Measurements from ENCODE around the gene THAP10. TPM values are rescaled to one million over a fixed set of nuclear protein-coding genes. Genes with fewer than 3 reads are reported as not detected.

The THAP10 gene
- polyA plus RNA-seq, 2 of the 4 experiments (the other 2 are of a cell fraction): 6.8 to 9.4 TPM

- TF ChIP-seq RAD21 (conservative IDR thresholded peaks at IDR 0.05 in 1 of 2, IDR thresholded peaks at IDR 0.05 in 1 of 2): peak in 1 of 2 experiments; percentile 1; a peak in 2 of 5 replicates
- no peak for TF ChIP-seq ZC3H11A (IDR thresholded peaks at IDR 0.05)
- peak; percentile 85 for TF ChIP-seq KDM5A (IDR thresholded peaks at IDR 0.05)
- TF ChIP-seq PBX3 (IDR thresholded peaks at IDR 0.05): no peak
- no peak for TF ChIP-seq CEBPB (IDR thresholded peaks at IDR 0.05)
- TF ChIP-seq HDAC2 (IDR thresholded peaks at IDR 0.05): peak; percentile 79; the same call in 1 of the 2 replicates
- no peak for TF ChIP-seq POLR2AphosphoS2 (conservative IDR thresholded peaks at IDR 0.05; ENCODE audit: low read length)
- no peak for TF ChIP-seq RNF2 (IDR thresholded peaks at IDR 0.05; ENCODE audit: borderline replicate concordance, low read depth)
- TF ChIP-seq MYC (IDR thresholded peaks at IDR 0.05; ENCODE audit: borderline replicate concordance, low read length): no peak
- TF ChIP-seq EP300 (IDR thresholded peaks at IDR 0.05): no peak
- TF ChIP-seq MAX (IDR thresholded peaks at IDR 0.05): peak; percentile 90
- TF ChIP-seq KDM1A (IDR thresholded peaks at IDR 0.05; ENCODE audit: low read depth): 0 out of 2 replicates have a peak, but pooled peaks have one; percentile 86
- no peak for TF ChIP-seq ATOH8 (CRISPR knock-in tag; IDR thresholded peaks at IDR 0.05; ENCODE audit: low read depth)
- peak; percentile 11; the same call in 1 of the 3 replicates for TF ChIP-seq SMC3 (IDR thresholded peaks at IDR 0.05)
- TF ChIP-seq HMGXB4 (CRISPR knock-in tag; IDR thresholded peaks at IDR 0.05; ENCODE audit: borderline replicate concordance): no peak
- peak; percentile 85 for TF ChIP-seq RFX5 (IDR thresholded peaks at IDR 0.05)
- no peak for TF ChIP-seq CBX8 (IDR thresholded peaks at IDR 0.05)
- peak; percentile 54; the same call in 1 of the 2 replicates for TF ChIP-seq E2F6 (IDR thresholded peaks at IDR 0.05; ENCODE audit: borderline replicate concordance, low read depth)
- TF ChIP-seq GATA3 (IDR thresholded peaks at IDR 0.05; ENCODE audit: borderline replicate concordance): no peak
- no peak for TF ChIP-seq REST (IDR thresholded peaks at IDR 0.05)
- no peak for TF ChIP-seq BHLHE40 (IDR thresholded peaks at IDR 0.05; ENCODE audit: low read depth, low read length)
Measured at GRCh38 chr15:70892002-70892911, at the start of gene THAP10, which contains the start of gene LRRC49 (continued).

All from A549 (cell line).